OCI-LY7 (cell line): ENCODE results near the gene ANKLE1. TPM values are rescaled to one million over a fixed set of nuclear protein-coding genes. Genes with fewer than 3 reads are reported as not detected.

Source experiments
- BruUV-seq: library from RNA; stranded (reverse); fragments of 400-500 nt; replicated peaks from 2 replicates; lab custom pipeline; 2021; lab: Mats Ljungman, UMichigan
- CTCF ChIA-PET: fragments of 300-600 bp; sonication (Branson Sonifier 250); formaldehyde crosslinking; loops from one replicate; lab custom pipeline; 2022; ENCODE audit warnings: antibody characterized with exemption; ENCODE audit not compliant: unreplicated experiment; lab: Charles Lee
- POLR2A ChIA-PET: fragments of 300-600 bp; sonication (Branson Sonifier 250); formaldehyde crosslinking; loops from one replicate; lab custom pipeline; 2022; ENCODE audit warnings: antibody characterized with exemption; lab: Charles Lee
- DNase-seq: peaks from one replicate; pipeline ENCODE4 v3.0.0-alpha.2; 2015; ENCODE audit warnings: low spot score
- H2AFZ ChIP-seq: fragments of 200-600 bp; sonication (generic), shearing (Covaris generic); 2 replicates; pipeline ENCODE4 v1.6.1; 2014; ENCODE audit warnings: mild to moderate bottlenecking, antibody characterized with exemption, low read length, moderate library complexity
- H3K27ac ChIP-seq: fragments of 200-600 bp; sonication (generic); 2 replicates; pipeline ENCODE4 v1.5.1; 2014; ENCODE audit warnings: mixed run types, low read depth, mild to moderate bottlenecking, moderate library complexity, low read length, inconsistent platforms; ENCODE audit not compliant: poor library complexity, severe bottlenecking
- H3K36me3 ChIP-seq: fragments of 200-600 bp; sonication (generic); 2 replicates; pipeline ENCODE4 v1.6.1; 2014; ENCODE audit warnings: mild to moderate bottlenecking, antibody characterized with exemption, low read length, moderate library complexity, mixed read lengths; ENCODE audit not compliant: insufficient read depth
- H3K4me1 ChIP-seq: fragments of 200-600 bp; sonication (generic); 2 replicates; pipeline ENCODE4 v1.5.1; 2014; ENCODE audit warnings: mild to moderate bottlenecking, low read length; ENCODE audit not compliant: insufficient read depth, poor library complexity, severe bottlenecking
- H3K4me2 ChIP-seq: fragments of 200-600 bp; sonication (generic); 2 replicates; pipeline ENCODE4 v1.6.1; 2014; ENCODE audit warnings: mild to moderate bottlenecking, low read length
- H3K4me3 ChIP-seq: fragments of 200-600 bp; sonication (generic); 2 replicates; pipeline ENCODE4 v1.5.1; 2014; ENCODE audit warnings: mild to moderate bottlenecking, low read depth, low read length; ENCODE audit not compliant: poor library complexity, severe bottlenecking
- H3K79me2 ChIP-seq: fragments of 200-600 bp; sonication (generic); 2 replicates; pipeline ENCODE4 v1.6.1; 2016; ENCODE audit warnings: low read depth, mild to moderate bottlenecking, low read length, moderate library complexity, mixed read lengths; ENCODE audit not compliant: insufficient read depth
- H3K9me2 ChIP-seq: fragments of 200-600 bp; sonication (generic); 2 replicates; pipeline ENCODE4 v1.6.1; 2016; ENCODE audit warnings: mild to moderate bottlenecking, low read length, mixed read lengths; ENCODE audit not compliant: insufficient read depth
- H3K9me3 ChIP-seq: fragments of 200-600 bp; sonication (generic); 2 replicates; pipeline ENCODE4 v1.6.1; 2014; ENCODE audit warnings: mild to moderate bottlenecking, mixed run types, low read length, mixed read lengths
- H4K20me1 ChIP-seq: fragments of 200-600 bp; sonication (generic); 2 replicates; pipeline ENCODE4 v1.6.1; 2014; ENCODE audit warnings: mild to moderate bottlenecking, antibody characterized with exemption, low read length, moderate library complexity, mixed read lengths; ENCODE audit not compliant: insufficient read depth
- CTCF ChIP-seq: fragments of 200-600 bp; sonication (generic); conservative IDR thresholded peaks from 2 replicates; pipeline ENCODE4 v1.5.1; 2014; ENCODE audit warnings: mild to moderate bottlenecking, antibody characterized with exemption, low read length, moderate library complexity, mixed read lengths
- EZH2phosphoT487 ChIP-seq: fragments of 200-600 bp; sonication (generic); IDR thresholded peaks from 2 replicates; pipeline ENCODE4 v1.6.1; 2018; ENCODE audit warnings: low read depth, borderline replicate concordance, mild to moderate bottlenecking, mixed run types, antibody characterized with exemption, low read length, moderate library complexity, mixed read lengths
- intact Hi-C: fragments of 100-400 bp; cut with micrococcal nuclease; formaldehyde crosslinking; loops from one replicate; pipeline ENCODE4 v1.10.0; 2022; ENCODE audit not compliant: unreplicated experiment
- total RNA-seq, 2 experiments: library from RNA; depleted of rRNA in 1 of 2; stranded (reverse); fragments of >200 nt in 1 of 2; shearing (Covaris generic) in 1 of 2; gene quantifications; 2 replicates each; pipeline ENCODE4 v1.2.3, GENCODE V29; 2014 to 2022

The ANKLE1 gene
- total RNA-seq, 2 experiments from 2014 or later = 45.1 to 59.4 TPM

- BruUV-seq = no TSS peak
- peak within 1 kb of the TSS; percentile 86 for H2AFZ ChIP-seq
- H3K4me3 ChIP-seq = peak within 1 kb of the TSS; percentile 86
- peak; percentile 98 for DNase-seq
- H3K27ac ChIP-seq = peak within 1 kb of the TSS; percentile 38
- CTCF ChIA-PET = no interaction called here
- H3K36me3 ChIP-seq = peaks cover 11% of the 10 kb centered on the region; the same call in 1 of the 2 replicates
- TF ChIP-seq CTCF (no peak), EZH2phosphoT487 (no peak)
- peaks cover 12% of the 10 kb centered on the region; the same call in 1 of the 2 replicates for H3K79me2 ChIP-seq
- H3K9me2 ChIP-seq = no peaks in the 10 kb centered on the region
- intact Hi-C loops = loop anchor here (1.0 kb wide), 2 partner anchors 25 to 42 kb away; partner anchors contain the start of gene DDA1
- no peaks in the 10 kb centered on the region for H3K9me3 ChIP-seq
- H3K4me2 ChIP-seq = peak within 1 kb of the TSS; percentile 97
- peaks cover 7% of the 10 kb centered on the region; the same call in 1 of the 2 replicates for H4K20me1 ChIP-seq
- peaks cover 39% of the 10 kb centered on the region for H3K4me1 ChIP-seq
- POLR2A ChIA-PET = interaction anchor here (0.5 to 2.4 kb wide), 4 partner anchors 8 to 85 kb away, joined by 3 to 15 read pairs (median 4); partner anchors contain the start of gene DDA1
These were observed 53.0 kb downstream of the ANKLE1 start, which contains the start of gene ANO8 for GRCh38 chr19:17334414-17335409. Gene ANO8, minus strand, starts transcription at chr19:17334855. Its CDS starts 185 bp downstream, at chr19:17334670.

GRCh38 chr19:17335575-17335974, 53.9 kb downstream of the ANKLE1 start:
- no peak for DNase-seq
- H3K4me2 ChIP-seq = peak overlapping the region; percentile 97
- H2AFZ ChIP-seq = no peak overlapping the region
- ChIA-PET POLR2A (interaction anchor here (0.9 to 1.0 kb wide), 2 partner anchors 26 to 84 kb away, joined by 3 to 5 read pairs; partner anchors contain the start of gene DDA1), CTCF (no interaction called here)
- H3K27ac ChIP-seq = no peak overlapping the region
- H3K4me1 ChIP-seq = peaks cover 39% of the 10 kb centered on the region
- H3K36me3 ChIP-seq = peaks cover 11% of the 10 kb centered on the region; the same call in 1 of the 2 replicates
- no peaks in the 10 kb centered on the region for H3K9me2 ChIP-seq
- no peak overlapping the region for H3K4me3 ChIP-seq
- peaks cover 7% of the 10 kb centered on the region; the same call in 1 of the 2 replicates for H4K20me1 ChIP-seq
- intact Hi-C loops = loop anchor here (1.0 kb wide), 1 partner anchor 43 kb away; no protein-coding TSS in a partner anchor
- H3K79me2 ChIP-seq = peaks cover 12% of the 10 kb centered on the region; the same call in 1 of the 2 replicates
- TF ChIP-seq EZH2phosphoT487 (no peak), CTCF (no peak)
- no peaks in the 10 kb centered on the region for H3K9me3 ChIP-seq
- BruUV-seq = no TSS peak

Other genes with a start within 250 kb of the ANKLE1 start
- gene HAUS8, start 206.4 kb upstream of the ANKLE1 start, total RNA-seq (2014; rRNA removed; shearing (Covaris generic)) = 47.3 and 50.7 TPM in 2 replicates
- gene HAUS8, start 206.4 kb upstream of the ANKLE1 start, total RNA-seq (2022) = 74.1 and 107 TPM in 2 replicates
- 74.7 and 84.9 TPM in 2 replicates for gene MYO9B, start 206.1 kb upstream of the ANKLE1 start, total RNA-seq (2014; rRNA removed; shearing (Covaris generic))
- 144 and 150 TPM in 2 replicates for gene MYO9B, start 206.1 kb upstream of the ANKLE1 start, total RNA-seq (2022)
- gene USE1, start 66.5 kb upstream of the ANKLE1 start, total RNA-seq (2014; rRNA removed; shearing (Covaris generic)) = 31.2 TPM in 2 replicates
- 25.4 and 28.6 TPM in 2 replicates for gene USE1, start 66.5 kb upstream of the ANKLE1 start, total RNA-seq (2022)
- gene OCEL1, start 55.7 kb upstream of the ANKLE1 start, total RNA-seq (2014; rRNA removed; shearing (Covaris generic)) = 5.9 and 10.2 TPM in 2 replicates
- 29.5 and 38.8 TPM in 2 replicates for gene OCEL1, start 55.7 kb upstream of the ANKLE1 start, total RNA-seq (2022)
- 31.0 and 39.2 TPM in 2 replicates for gene NR2F6, start 36.0 kb upstream of the ANKLE1 start, total RNA-seq (2014; rRNA removed; shearing (Covaris generic))
- gene NR2F6, start 36.0 kb upstream of the ANKLE1 start, total RNA-seq (2022) = 30.0 and 33.1 TPM in 2 replicates
- gene USHBP1, start 17.2 kb upstream of the ANKLE1 start, total RNA-seq (2014; rRNA removed; shearing (Covaris generic)) = 2.4 and 3.1 TPM in 2 replicates
- 6.5 and 7.6 TPM in 2 replicates for gene USHBP1, start 17.2 kb upstream of the ANKLE1 start, total RNA-seq (2022)
- gene BABAM1, start 14.5 kb upstream of the ANKLE1 start, total RNA-seq (2014; rRNA removed; shearing (Covaris generic)) = 79.0 and 79.7 TPM in 2 replicates
- 107 and 118 TPM in 2 replicates for gene BABAM1, start 14.5 kb upstream of the ANKLE1 start, total RNA-seq (2022)
- 11.6 TPM in 2 replicates for gene ABHD8, start 21.5 kb downstream of the ANKLE1 start, total RNA-seq (2014; rRNA removed; shearing (Covaris generic))
- 17.3 and 18.9 TPM in 2 replicates for gene ABHD8, start 21.5 kb downstream of the ANKLE1 start, total RNA-seq (2022)
- 174 and 182 TPM in 2 replicates for gene MRPL34, start 24.0 kb downstream of the ANKLE1 start, total RNA-seq (2014; rRNA removed; shearing (Covaris generic))
- gene MRPL34, start 24.0 kb downstream of the ANKLE1 start, total RNA-seq (2022) = 168 and 173 TPM in 2 replicates
- 36.6 and 39.2 TPM in 2 replicates for gene DDA1, start 27.7 kb downstream of the ANKLE1 start, total RNA-seq (2014; rRNA removed; shearing (Covaris generic))
- gene DDA1, start 27.7 kb downstream of the ANKLE1 start, total RNA-seq (2022) = 48.8 and 57.9 TPM in 2 replicates
- gene ANO8, start 53.0 kb downstream of the ANKLE1 start, total RNA-seq (2014; rRNA removed; shearing (Covaris generic)) = 4.3 and 5.9 TPM in 2 replicates
- 12.8 and 13.5 TPM in 2 replicates for gene ANO8, start 53.0 kb downstream of the ANKLE1 start, total RNA-seq (2022)
- gene GTPBP3, start 55.7 kb downstream of the ANKLE1 start, total RNA-seq (2014; rRNA removed; shearing (Covaris generic)) = 83.2 and 103 TPM in 2 replicates
- 104 and 113 TPM in 2 replicates for gene GTPBP3, start 55.7 kb downstream of the ANKLE1 start, total RNA-seq (2022)
- 0.16 and 0.28 TPM in 2 replicates for gene PLVAP, start 95.4 kb downstream of the ANKLE1 start, total RNA-seq (2014; rRNA removed; shearing (Covaris generic))
- gene PLVAP, start 95.4 kb downstream of the ANKLE1 start, total RNA-seq (2022) = 0.31 and 1.5 TPM in 2 replicates
- gene CCDC194, start 112.3 kb downstream of the ANKLE1 start, total RNA-seq (2014; rRNA removed; shearing (Covaris generic)) = 2.4 and 2.9 TPM in 2 replicates
- 8.5 and 8.8 TPM in 2 replicates for gene CCDC194, start 112.3 kb downstream of the ANKLE1 start, total RNA-seq (2022)
- 101 and 134 TPM in 2 replicates for gene BST2, start 123.7 kb downstream of the ANKLE1 start, total RNA-seq (2014; rRNA removed; shearing (Covaris generic))
- 114 and 146 TPM in 2 replicates for gene BST2, start 123.7 kb downstream of the ANKLE1 start, total RNA-seq (2022)
- 47.4 and 57.3 TPM in 2 replicates for gene MVB12A, start 138.1 kb downstream of the ANKLE1 start, total RNA-seq (2014; rRNA removed; shearing (Covaris generic))
- gene MVB12A, start 138.1 kb downstream of the ANKLE1 start, total RNA-seq (2022) = 55.5 and 65.1 TPM in 2 replicates
- gene TMEM221, start 166.8 kb downstream of the ANKLE1 start, total RNA-seq (2014; rRNA removed; shearing (Covaris generic)) = not detected in 2 replicates
- gene TMEM221, start 166.8 kb downstream of the ANKLE1 start, total RNA-seq (2022) = not detected in 2 replicates
- gene NXNL1, start 179.0 kb downstream of the ANKLE1 start, total RNA-seq (2014; rRNA removed; shearing (Covaris generic)) = not detected in 2 replicates
- gene NXNL1, start 179.0 kb downstream of the ANKLE1 start, total RNA-seq (2022) = not detected in 2 replicates
- gene SLC27A1, start 188.6 kb downstream of the ANKLE1 start, total RNA-seq (2014; rRNA removed; shearing (Covaris generic)) = 2.5 and 3.3 TPM in 2 replicates
- 2.7 and 3.2 TPM in 2 replicates for gene SLC27A1, start 188.6 kb downstream of the ANKLE1 start, total RNA-seq (2022)
- 86.5 and 107 TPM in 2 replicates for gene PGLS, start 229.7 kb downstream of the ANKLE1 start, total RNA-seq (2014; rRNA removed; shearing (Covaris generic))
- gene PGLS, start 229.7 kb downstream of the ANKLE1 start, total RNA-seq (2022) = 146 and 158 TPM in 2 replicates